HepG2 (cell line): Measurements from ENCODE around the gene DENND2D. TPM values are rescaled to one million over a fixed set of nuclear protein-coding genes. Genes with fewer than 3 reads are reported as not detected.

ENCODE experiments used
- AKNA ChIP-seq: sonication (generic); formaldehyde crosslinking; IDR thresholded peaks from 2 replicates; pipeline ENCODE4 v1.4.0; 2020; ENCODE audit warnings: missing genetic modification reagents, borderline replicate concordance
- ESRRA ChIP-seq: sonication (generic); formaldehyde crosslinking; IDR thresholded peaks from 2 replicates; pipeline ENCODE4 v1.5.1; 2020; ENCODE audit warnings: mild to moderate bottlenecking, low read depth, missing genetic modification reagents
- GPN1 ChIP-seq: sonication (generic); formaldehyde crosslinking; IDR thresholded peaks from 2 replicates; pipeline ENCODE4 v1.5.1; 2020; ENCODE audit warnings: missing genetic modification reagents, borderline replicate concordance
- HMGXB4 ChIP-seq, 2 experiments: sonication (generic) in 1 of 2; formaldehyde crosslinking in 1 of 2; IDR thresholded peaks; 2 replicates each; pipeline versions ENCODE4 v1.4.0 to v1.6.1; 2018 to 2020; ENCODE audit warnings: missing genetic modification reagents in 2 of 2, borderline replicate concordance in 1 of 2, low read depth in 1 of 2, mild to moderate bottlenecking in 1 of 2, missing biosample characterization in 1 of 2
- HOXA3 ChIP-seq: sonication (generic); formaldehyde crosslinking; IDR thresholded peaks from 2 replicates; pipeline ENCODE4 v1.5.0; 2020; ENCODE audit warnings: missing genetic modification reagents
- KLF13 ChIP-seq: sonication (generic); formaldehyde crosslinking; IDR thresholded peaks from 2 replicates; pipeline ENCODE4 v1.4.0; 2020; ENCODE audit warnings: mild to moderate bottlenecking, missing genetic modification reagents
- MIXL1 ChIP-seq: IDR thresholded peaks from 2 replicates; pipeline ENCODE4 v1.6.1; 2016
- NPAS2 ChIP-seq: sonication (generic); formaldehyde crosslinking; IDR thresholded peaks from 2 replicates; pipeline ENCODE4 v1.8.0; 2022; ENCODE audit warnings: mild to moderate bottlenecking, missing genetic modification reagents, borderline replicate concordance
- SKI ChIP-seq: fragments of 450-650 bp; IDR thresholded peaks from one replicate; pipeline ENCODE4 v1.6.1; 2018; ENCODE audit warnings: mild to moderate bottlenecking; ENCODE audit not compliant: partially characterized antibody
- SOX5 ChIP-seq: IDR thresholded peaks from 2 replicates; pipeline ENCODE4 v1.6.1; 2016; ENCODE audit warnings: borderline replicate concordance
- SRY ChIP-seq: sonication (generic); formaldehyde crosslinking; IDR thresholded peaks from 2 replicates; pipeline ENCODE4 v1.8.0; 2022; ENCODE audit warnings: mild to moderate bottlenecking, missing genetic modification reagents
- ZBTB3 ChIP-seq: sonication (generic); formaldehyde crosslinking; IDR thresholded peaks from 2 replicates; pipeline ENCODE4 v1.4.0; 2020; ENCODE audit warnings: low read depth, mild to moderate bottlenecking, moderate library complexity, missing genetic modification reagents, borderline replicate concordance
- ZNF256 ChIP-seq: sonication (generic); formaldehyde crosslinking; conservative IDR thresholded peaks from 2 replicates; pipeline ENCODE4 v1.4.0; 2020; ENCODE audit warnings: missing genetic modification reagents
- ZNF260 ChIP-seq: sonication (generic); formaldehyde crosslinking; IDR thresholded peaks from 2 replicates; pipeline ENCODE4 v1.4.0; 2020; ENCODE audit warnings: missing genetic modification reagents, low read depth, mild to moderate bottlenecking, borderline replicate concordance
- ZNF317 ChIP-seq: sonication (generic); formaldehyde crosslinking; IDR thresholded peaks from 2 replicates; pipeline ENCODE4 v1.5.0; 2020; ENCODE audit warnings: mild to moderate bottlenecking, missing genetic modification reagents
- ZNF563 ChIP-seq: sonication (generic); formaldehyde crosslinking; IDR thresholded peaks from 2 replicates; pipeline ENCODE4 v1.8.0; 2022; ENCODE audit warnings: mild to moderate bottlenecking, moderate library complexity, missing genetic modification reagents
- ZNF788 ChIP-seq: sonication (generic); formaldehyde crosslinking; IDR thresholded peaks from 2 replicates; pipeline ENCODE4 v1.5.0; 2020; ENCODE audit warnings: mild to moderate bottlenecking, missing genetic modification reagents, borderline replicate concordance
- ZNF879 ChIP-seq: sonication (generic); formaldehyde crosslinking; IDR thresholded peaks from 2 replicates; pipeline ENCODE4 v1.8.1; 2023; ENCODE audit warnings: missing genetic modification reagents
- ZSCAN20 ChIP-seq: sonication (generic); formaldehyde crosslinking; IDR thresholded peaks from 2 replicates; pipeline ENCODE4 v1.4.0; 2020; ENCODE audit warnings: missing genetic modification reagents, mild to moderate bottlenecking, borderline replicate concordance
- ZZZ3 ChIP-seq: sonication (generic); formaldehyde crosslinking; IDR thresholded peaks from 2 replicates; pipeline ENCODE4 v1.4.0; 2020; ENCODE audit warnings: missing genetic modification reagents, mild to moderate bottlenecking, borderline replicate concordance
- polyA plus RNA-seq, 8 experiments: library from polyadenylated mRNA; depleted of rRNA in 3 of 8; stranded (reverse) in 7 of 8; unstranded in 1 of 8; fragments of >200 nt; fragmentation: Illumina TruSeq in 4 of 8; extraction: Trizol in 4 of 8; gene quantifications; 2 replicates each; pipeline versions ENCODE4 v1.2.1 to v1.2.3, GENCODE V29; 2011 to 2016; ENCODE audit warnings: low read depth in 4 of 8, missing spikeins in 1 of 8, mixed read lengths in 1 of 8; ENCODE audit not compliant: insufficient read depth in 1 of 8
- total RNA-seq, 5 experiments: library from RNA; depleted of rRNA; stranded (reverse); fragments of >200 nt; fragmentation: Illumina TruSeq; extraction: Trizol; gene quantifications; 2 replicates each; pipeline ENCODE4 v1.2.3, GENCODE V29; 2016; ENCODE audit warnings: low read depth in 1 of 5
- TF ChIP-seq, protein P1 (sequence below): IDR thresholded peaks from 2 replicates; pipeline ENCODE4 v1.6.1; 2016; ENCODE audit warnings: missing biosample characterization, missing genetic modification reagents, low read depth

DENND2D gene
- total and polyA plus RNA-seq, 2 of the 13 experiments (the other 11 are each of a cell fraction or from before 2014, with no cell fraction given), result 0.04 TPM; not detected in 1

DNA sequence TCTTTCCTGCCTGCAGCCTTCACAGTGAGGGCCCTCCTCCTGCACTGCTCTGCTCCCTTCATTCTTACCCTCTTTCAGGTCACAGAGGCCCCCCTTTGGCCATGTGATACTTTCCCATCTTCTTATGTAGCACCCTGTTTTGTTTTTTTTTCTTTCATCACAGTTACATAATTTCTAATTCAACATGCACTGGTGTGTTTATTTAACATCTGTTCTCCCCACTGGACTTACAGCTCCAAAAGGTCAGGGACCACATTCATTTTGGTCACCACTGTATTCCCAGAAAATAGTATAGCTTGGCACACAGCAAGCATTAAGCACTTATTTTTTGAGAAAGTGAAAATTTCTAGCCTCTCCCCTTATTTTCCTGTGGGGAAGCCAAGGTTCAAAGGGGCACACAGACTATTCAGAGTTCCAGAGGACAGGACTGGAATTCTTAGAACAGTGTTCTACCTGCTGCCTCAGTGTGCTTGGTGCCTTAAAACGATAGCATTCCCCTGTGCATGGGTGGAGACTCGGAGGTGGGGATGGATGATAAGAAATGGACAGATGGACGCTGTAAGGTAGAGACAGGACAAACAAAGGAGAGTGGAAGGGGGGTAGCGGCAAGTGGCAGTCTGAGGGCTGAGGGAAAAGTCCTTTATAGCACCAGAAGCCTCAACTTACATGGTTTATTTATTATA is 5.3 kb downstream of the DENND2D start (continued):
- no peak for TF ChIP-seq ZNF788 (CRISPR knock-in tag)
- TF ChIP-seq ZNF256 (CRISPR knock-in tag), result no peak
- no peak for TF ChIP-seq KLF13 (CRISPR knock-in tag)
- peak; percentile 31; the same call in 1 of the 2 replicates for TF ChIP-seq SOX5 (CRISPR knock-in tag)
- TF ChIP-seq, protein P1, sequence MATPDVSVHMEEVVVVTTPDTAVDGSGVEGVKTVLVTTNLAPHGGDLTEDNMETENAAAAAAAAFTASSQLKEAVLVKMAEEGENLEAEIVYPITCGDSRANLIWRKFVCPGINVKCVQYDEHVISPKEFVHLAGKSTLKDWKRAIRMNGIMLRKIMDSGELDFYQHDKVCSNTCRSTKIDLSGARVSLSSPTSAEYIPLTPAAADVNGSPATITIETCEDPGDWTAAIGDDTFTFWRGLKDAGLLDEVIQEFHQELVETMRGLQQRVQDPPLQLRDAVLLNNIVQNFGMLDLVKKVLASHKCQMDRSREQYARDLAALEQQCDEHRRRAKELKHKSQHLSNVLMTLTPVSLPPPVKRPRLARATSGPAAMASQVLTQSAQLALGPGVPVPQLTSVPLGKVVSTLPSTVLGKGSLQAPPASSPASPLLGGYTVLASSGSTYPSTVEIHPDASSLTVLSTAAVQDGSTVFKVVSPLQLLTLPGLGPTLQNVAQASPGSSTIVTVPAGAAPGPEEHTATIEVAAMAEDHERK (CRISPR knock-in tag), result no peak
- TF ChIP-seq GPN1 (CRISPR knock-in tag), result no peak
- TF ChIP-seq ZSCAN20, result no peak
- no peak for TF ChIP-seq SKI
- no peak for TF ChIP-seq ZNF879 (CRISPR knock-in tag)
- TF ChIP-seq ZBTB3 (CRISPR knock-in tag), result no peak
- TF ChIP-seq ESRRA (CRISPR knock-in tag), result no peak
- no peak for TF ChIP-seq ZNF563 (CRISPR knock-in tag)
- TF ChIP-seq ZNF317 (CRISPR knock-in tag), result no peak
- 0 out of 2 replicates have a peak, but pooled peaks have one; percentile 44 for TF ChIP-seq MIXL1 (CRISPR knock-in tag)
- TF ChIP-seq HMGXB4 (CRISPR knock-in tag; IDR thresholded peaks at IDR 0.05; ENCODE audit: borderline replicate concordance in 1 of 2, low read depth in 1 of 2), result no peak
- TF ChIP-seq NPAS2 (CRISPR knock-in tag), result no peak
- no peak for TF ChIP-seq ZZZ3 (CRISPR knock-in tag)
- TF ChIP-seq SRY, result no peak
- no peak for TF ChIP-seq HOXA3 (CRISPR knock-in tag)
- no peak for TF ChIP-seq ZNF260
- TF ChIP-seq AKNA, result no peak
